Activated CD8-positive, alpha-beta memory T cell treated with anti-CD3 and anti-CD28 coated beads, Interleukin-2, amount 10 ng/mL, durations not matched to agents 7 days and 5 days (primary cell): ENCODE results near the gene MEIOB. TPM values are rescaled to one million over a fixed set of nuclear protein-coding genes. Genes with fewer than 3 reads are reported as not detected.
"Not testable (repeated sequence)": the region's sequence is repeated elsewhere in the genome, so short reads cannot be mapped to it uniquely, and the experiment has no call there.

Experiments used
- ATAC-seq: fragments of 150-1000 bp; cut with Tn5 transposase; one replicate; pipeline ENCODE4 v1.10.0; 2021; ENCODE audit warnings: moderate library complexity
- CTCF ChIA-PET: fragments of 350-600 bp; sonication (Branson Sonifier 250); formaldehyde crosslinking; loops from one replicate; lab custom pipeline; 2021; ENCODE audit warnings: antibody characterized with exemption; lab: Charles Lee
- DNase-seq: peaks from one replicate; pipeline ENCODE4 v3.0.0-alpha.2; 2020
- H3K27ac Mint-ChIP-seq: one replicate; pipeline ENCODE4 v1.8.0; 2021; ENCODE audit warnings: mild to moderate bottlenecking, mixed read lengths
- H3K27me3 Mint-ChIP-seq: one replicate; pipeline ENCODE4 v1.8.0; 2021; ENCODE audit warnings: mixed read lengths
- H3K36me3 Mint-ChIP-seq: one replicate; pipeline ENCODE4 v1.8.0; 2021; ENCODE audit warnings: mild to moderate bottlenecking, mixed read lengths
- H3K4me1 Mint-ChIP-seq: one replicate; pipeline ENCODE4 v1.8.0; 2021; ENCODE audit warnings: mixed read lengths
- H3K4me3 Mint-ChIP-seq: one replicate; pipeline ENCODE4 v1.8.0; 2021; ENCODE audit warnings: mild to moderate bottlenecking, moderate library complexity, mixed read lengths
- H3K9me3 Mint-ChIP-seq: one replicate; pipeline ENCODE4 v1.8.0; 2022; ENCODE audit warnings: low read depth, mixed read lengths
- total RNA-seq, 2 experiments: library from RNA; stranded (reverse); gene quantifications; one replicate each; pipeline ENCODE4 v1.2.3, GENCODE V29; 2021

MEIOB gene
- total RNA-seq: not detected

- Mint-ChIP-seq H3K36me3 (no peaks in the 10 kb centered on the region), H3K27me3 (peaks cover 18% of the 10 kb centered on the region), H3K9me3 (no peaks in the 10 kb centered on the region), H3K4me3 (no peak within 1 kb of the TSS), H3K4me1 (peaks cover 11% of the 10 kb centered on the region), H3K27ac (no peak within 1 kb of the TSS)
- ATAC-seq (peak; percentile 59), DNase-seq (no peak)
- CTCF ChIA-PET: interaction anchor here (0.5 to 2.1 kb wide), 5 partner anchors 30 to 268 kb away, joined by 3 to 6 read pairs (median 4); partner anchors contain the start of genes NUBP2 and SPSB3
Observed at GRCh38 chr16:1871974-1872635, at the start of gene MEIOB. Gene MEIOB (minus strand): TSS chr16:1872164. CDS start chr16:1868175, 3,989 bp downstream.

- ATAC-seq: peak; percentile 35
- Mint-ChIP-seq H3K36me3 (no peaks in the 10 kb centered on the region), H3K27ac (no peak overlapping the region), H3K27me3 (peaks cover 69% of the 10 kb centered on the region), H3K4me1 (no peaks in the 10 kb centered on the region), H3K4me3 (no peak overlapping the region), H3K9me3 (no peaks in the 10 kb centered on the region)
- CTCF ChIA-PET: interaction anchor here (0.9 to 1.0 kb wide), 2 partner anchors 9 to 14 kb away, joined by 3 read pairs; no protein-coding TSS in a partner anchor
- no peak for DNase-seq
Observed at GRCh38 chr16:1920727-1921171, 48.8 kb upstream of the MEIOB start.

GRCh38 chr16:1920122-1920521, 48.2 kb upstream of the MEIOB start:
- CTCF ChIA-PET: interaction anchor here (0.9 kb wide), 1 partner anchor 15 kb away, joined by 3 read pairs; no protein-coding TSS in a partner anchor
- not testable (repeated sequence) for H3K4me3 Mint-ChIP-seq

GRCh38 chr16:1919327-1919998, 47.5 kb upstream of the MEIOB start:
- Mint-ChIP-seq H3K9me3 (no peaks in the 10 kb centered on the region), H3K27ac (no peak overlapping the region), H3K36me3 (no peaks in the 10 kb centered on the region), H3K4me3 (no peak overlapping the region), H3K27me3 (peaks cover 80% of the 10 kb centered on the region), H3K4me1 (no peaks in the 10 kb centered on the region)
- CTCF ChIA-PET: no interaction called here
- no peak for ATAC-seq
- no peak for DNase-seq

More at GRCh38 chr16:1920122-1920521, 48.2 kb upstream of the MEIOB start:
- peaks cover 75% of the 10 kb centered on the region for H3K27me3 Mint-ChIP-seq
- H3K27ac Mint-ChIP-seq, H3K4me1 Mint-ChIP-seq, ATAC-seq, H3K9me3 Mint-ChIP-seq, DNase-seq, H3K36me3 Mint-ChIP-seq: not testable (repeated sequence)

- no peaks in the 10 kb centered on the region for H3K36me3 Mint-ChIP-seq
- CTCF ChIA-PET: no interaction called here
- DNase-seq: no peak
- H3K27me3 Mint-ChIP-seq: peaks cover 77% of the 10 kb centered on the region
- no peak for ATAC-seq
- H3K9me3 Mint-ChIP-seq: no peaks in the 10 kb centered on the region
- H3K27ac Mint-ChIP-seq: no peak within 1 kb of the TSS
- H3K4me1 Mint-ChIP-seq: no peaks in the 10 kb centered on the region
- H3K4me3 Mint-ChIP-seq: no peak within 1 kb of the TSS
Observed at GRCh38 chr16:1918351-1919326, 46.7 kb upstream of the MEIOB start, which contains the start of gene HS3ST6. Gene HS3ST6 (minus strand): TSS chr16:1918415. CDS start chr16:1918323, 92 bp downstream.

GRCh38 chr16:1917665-1918350, 45.8 kb upstream of the MEIOB start:
- CTCF ChIA-PET: interaction anchor here (1.4 kb wide), 1 partner anchor 11 kb away, joined by 4 read pairs; no protein-coding TSS in a partner anchor
- no peak for ATAC-seq
- Mint-ChIP-seq H3K9me3 (no peaks in the 10 kb centered on the region), H3K27me3 (peaks cover 69% of the 10 kb centered on the region), H3K4me3 (no peak overlapping the region), H3K4me1 (no peaks in the 10 kb centered on the region), H3K27ac (no peak overlapping the region), H3K36me3 (no peaks in the 10 kb centered on the region)
- DNase-seq: no peak

DNA sequence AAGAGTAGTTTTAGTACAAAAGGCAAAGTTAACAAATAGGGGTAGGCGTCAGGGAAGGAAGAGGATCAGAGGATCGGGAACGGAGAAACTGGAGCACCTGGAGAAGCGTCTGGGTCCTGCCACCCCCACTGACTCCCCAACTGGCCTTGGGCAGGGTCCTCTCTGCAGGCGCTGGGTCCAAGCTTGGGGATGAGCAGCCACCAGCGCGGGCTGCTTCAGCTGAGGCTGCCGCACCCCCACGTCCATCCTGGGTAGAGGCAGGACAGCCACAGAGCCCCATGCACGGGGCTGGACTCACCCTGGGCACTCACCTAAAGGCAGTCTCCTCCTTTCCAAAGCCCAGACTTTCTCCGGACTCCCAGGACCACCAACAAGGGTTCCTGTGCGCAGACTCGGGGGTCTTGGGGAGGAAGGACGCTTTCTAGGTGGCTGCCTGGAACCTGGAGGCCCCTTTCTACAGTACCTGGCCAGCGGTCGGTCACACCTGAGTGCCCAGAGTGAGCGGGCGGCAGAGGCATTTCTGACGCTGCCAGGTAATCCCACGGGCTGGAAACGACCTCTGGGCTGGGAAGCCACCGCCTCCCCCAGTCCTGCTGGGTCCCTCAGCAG, 45.2 kb upstream of the MEIOB start:
- Mint-ChIP-seq H3K9me3 (no peaks in the 10 kb centered on the region), H3K27me3 (peaks cover 63% of the 10 kb centered on the region), H3K4me1 (no peaks in the 10 kb centered on the region), H3K36me3 (no peaks in the 10 kb centered on the region), H3K27ac (no peak overlapping the region), H3K4me3 (no peak overlapping the region)
- CTCF ChIA-PET: interaction anchor here (1.4 kb wide), 1 partner anchor 12 kb away, joined by 4 read pairs; no protein-coding TSS in a partner anchor
- ATAC-seq (no peak), DNase-seq (no peak)

DNA sequence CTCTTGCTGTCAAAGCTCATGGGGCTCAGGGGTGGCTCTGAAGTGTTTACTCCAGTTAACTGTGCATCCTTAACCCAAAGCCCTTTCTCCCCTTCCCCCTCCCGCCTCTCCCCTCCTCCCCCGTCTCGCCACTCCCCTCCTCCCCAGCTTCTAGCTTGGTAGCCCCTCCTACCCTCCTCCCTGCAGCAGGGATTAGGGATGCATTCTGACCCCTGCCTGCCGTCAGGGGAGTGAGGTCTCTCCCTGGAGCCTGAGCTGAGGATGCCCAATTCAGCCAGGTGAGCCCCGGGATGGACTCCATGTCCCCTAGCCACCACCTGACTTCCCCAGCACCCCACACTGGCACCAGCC, 44.7 kb upstream of the MEIOB start:
- Mint-ChIP-seq H3K4me3 (no peak overlapping the region), H3K9me3 (no peaks in the 10 kb centered on the region), H3K27ac (no peak overlapping the region), H3K4me1 (no peaks in the 10 kb centered on the region), H3K27me3 (peaks cover 61% of the 10 kb centered on the region), H3K36me3 (no peaks in the 10 kb centered on the region)
- ATAC-seq (no peak), DNase-seq (no peak)
- CTCF ChIA-PET: interaction anchor here (1.4 kb wide), 1 partner anchor 13 kb away, joined by 4 read pairs; no protein-coding TSS in a partner anchor

DNA sequence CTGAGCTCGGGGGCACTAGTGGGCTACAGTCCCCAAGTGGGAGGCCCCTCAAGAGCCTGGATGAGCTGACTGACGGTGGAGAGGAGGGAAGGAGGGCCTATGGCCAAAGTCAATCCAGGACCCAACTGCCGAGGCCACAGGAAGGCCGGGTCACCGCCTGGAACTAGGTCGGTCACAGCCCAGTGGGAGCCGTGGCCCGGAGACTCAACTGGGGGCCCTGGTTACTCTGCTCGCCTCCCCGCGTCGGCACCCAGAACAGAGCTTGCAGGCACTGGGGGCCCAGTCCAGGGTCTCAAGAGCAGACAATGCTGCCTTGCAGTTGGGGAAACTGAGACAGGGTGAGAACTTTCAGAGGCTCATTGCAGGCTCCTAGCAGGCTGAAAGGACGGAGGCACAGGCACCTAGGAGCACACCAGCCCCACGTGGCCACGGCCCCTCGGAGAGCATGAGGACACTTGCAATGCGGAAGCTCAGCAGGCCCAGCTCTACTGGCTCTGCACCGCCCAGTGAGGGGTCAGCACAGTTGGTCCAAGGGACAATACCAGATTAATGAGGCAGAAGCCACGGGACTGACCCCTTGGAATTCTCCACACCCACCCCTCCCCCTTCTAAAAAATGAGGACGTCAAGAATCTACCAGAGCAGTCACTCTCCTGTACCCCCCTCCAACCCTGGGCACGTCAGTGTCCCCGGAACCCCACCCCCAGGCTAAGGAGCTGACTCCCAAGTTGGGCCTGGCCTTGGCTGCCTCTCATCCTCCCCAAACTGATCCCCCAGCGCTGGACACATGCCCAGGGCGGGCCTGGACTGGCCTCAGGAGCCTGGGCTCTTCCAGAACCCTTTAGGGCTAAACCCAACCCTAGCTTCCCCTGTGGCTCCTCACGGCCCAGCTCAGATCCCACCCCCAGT, 44.0 kb upstream of the MEIOB start:
- H3K27ac Mint-ChIP-seq: no peak overlapping the region
- H3K4me1 Mint-ChIP-seq: no peaks in the 10 kb centered on the region
- no peak for DNase-seq
- no peaks in the 10 kb centered on the region for H3K36me3 Mint-ChIP-seq
- H3K27me3 Mint-ChIP-seq: peaks cover 55% of the 10 kb centered on the region
- no peak overlapping the region for H3K4me3 Mint-ChIP-seq
- CTCF ChIA-PET: interaction anchor here (1.4 kb wide), 1 partner anchor 13 kb away, joined by 4 read pairs; no protein-coding TSS in a partner anchor
- H3K9me3 Mint-ChIP-seq: no peaks in the 10 kb centered on the region
- no peak for ATAC-seq

- DNase-seq (no peak), ATAC-seq (no peak)
- Mint-ChIP-seq H3K27ac (no peak overlapping the region), H3K36me3 (no peaks in the 10 kb centered on the region), H3K4me1 (no peaks in the 10 kb centered on the region), H3K9me3 (no peaks in the 10 kb centered on the region), H3K27me3 (peaks cover 46% of the 10 kb centered on the region), H3K4me3 (no peak overlapping the region)
- CTCF ChIA-PET: no interaction called here
Observed at GRCh38 chr16:1914988-1915387, 43.0 kb upstream of the MEIOB start.

GRCh38 chr16:1914084-1914608, 42.2 kb upstream of the MEIOB start:
- no peak overlapping the region for H3K4me3 Mint-ChIP-seq
- H3K36me3 Mint-ChIP-seq: no peaks in the 10 kb centered on the region
- CTCF ChIA-PET: no interaction called here
- peaks cover 39% of the 10 kb centered on the region for H3K27me3 Mint-ChIP-seq
- H3K4me1 Mint-ChIP-seq: no peaks in the 10 kb centered on the region
- no peak overlapping the region for H3K27ac Mint-ChIP-seq
- DNase-seq (no peak), ATAC-seq (no peak)
- H3K9me3 Mint-ChIP-seq: no peaks in the 10 kb centered on the region
